HG02610 (cell line): ENCODE data around the gene SIRT3.
"Not testable (repeated sequence)": the region's sequence is repeated elsewhere in the genome, so short reads cannot be mapped to it uniquely, and the experiment has no call there.

Experiments used
- ATAC-seq: cut with Tn5 transposase; IDR thresholded peaks from one replicate; pipeline ENCODE4 v1.9.1; 2021; ENCODE audit warnings: mild to moderate bottlenecking, moderate library complexity; ENCODE audit not compliant: unreplicated experiment

Gene SIRT3

DNA sequence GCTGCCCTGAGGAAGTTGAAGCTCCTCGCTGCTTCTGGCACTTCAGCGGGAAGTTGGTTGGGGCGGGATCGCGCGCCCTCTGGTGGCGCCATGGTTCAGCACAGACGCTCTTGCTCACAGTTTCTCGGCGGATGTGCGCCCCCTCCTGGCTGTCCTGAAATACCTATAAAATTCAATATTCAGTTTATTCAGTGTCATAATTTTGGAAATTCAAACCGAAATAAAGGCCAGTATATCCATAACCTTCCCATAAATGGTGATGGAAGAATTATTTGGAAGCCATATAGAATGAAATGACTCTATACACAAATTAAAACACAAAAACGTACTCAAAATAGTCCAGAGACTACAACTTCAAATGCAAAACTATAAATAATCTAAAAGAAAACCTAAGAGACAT, 55.9 kb downstream of the SIRT3 start:
- ATAC-seq = not testable (repeated sequence)
